Measurements from ENCODE around the gene SETD1B. TPM values are rescaled to one million over a fixed set of nuclear protein-coding genes. Genes with fewer than 3 reads are reported as not detected.

SETD1B gene
- total and polyA plus RNA-seq, 2 of the 4 experiments (the other 2 are of a cell fraction): 0.90 to 5.1 TPM

DNA sequence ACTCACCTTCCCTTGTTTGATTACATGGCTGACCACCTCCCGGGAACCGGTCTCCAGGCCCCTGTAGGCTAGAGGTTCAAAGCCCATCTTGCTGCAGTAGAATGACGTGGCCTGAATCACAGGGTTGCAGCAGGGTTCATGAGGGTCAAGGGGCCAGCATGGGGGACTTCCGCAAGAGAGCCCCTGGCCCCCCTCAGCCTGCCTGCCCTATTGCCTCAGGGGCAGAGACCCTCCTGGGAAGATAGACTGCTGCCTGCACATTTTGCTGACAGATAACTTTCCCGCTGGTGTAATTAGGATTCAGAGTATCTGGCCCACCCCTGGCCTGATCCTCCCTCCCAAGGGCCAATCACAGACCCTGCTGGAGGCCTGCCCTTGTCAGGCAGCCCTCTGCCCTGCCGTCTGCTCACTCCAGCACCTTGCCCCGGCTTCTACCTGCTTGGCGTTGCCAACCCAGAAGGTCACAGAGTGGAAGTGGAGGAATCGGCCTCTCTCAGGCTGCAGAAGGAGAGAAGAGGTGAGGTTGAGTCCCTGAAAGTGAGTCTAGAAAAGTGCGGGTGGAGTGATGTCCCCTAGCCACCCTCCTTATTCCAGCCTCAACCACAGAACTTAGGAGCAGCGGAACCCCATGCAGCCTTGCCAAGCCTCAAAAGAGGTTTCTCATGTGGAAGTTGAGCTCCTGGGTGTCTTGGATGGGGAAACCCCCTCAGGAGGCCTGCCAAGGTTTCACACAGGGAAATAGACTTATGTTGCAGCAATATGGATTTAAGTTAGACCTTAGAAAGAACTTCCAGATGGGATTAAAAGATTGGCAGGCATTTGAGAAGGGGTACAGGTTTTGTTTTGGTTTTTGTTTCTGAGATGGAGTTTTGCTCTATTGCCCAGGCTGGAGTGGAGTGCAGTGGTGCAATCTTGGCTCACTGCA, 53.8 kb downstream of the SETD1B start:
- no peak overlapping the region for H3K23ac ChIP-seq (ENCODE audit: low read depth, low read length)
- H3K18ac ChIP-seq (ENCODE audit: low read depth, low read length): no peak overlapping the region
- no peaks in the 10 kb centered on the region for H3K9me3 ChIP-seq (ENCODE audit: control insufficient read depth, insufficient read depth, low read length)
- BruUV-seq (replicated peaks): no TSS peak
- ATAC-seq (ENCODE audit: low read depth) (no peak), DNase-seq (no peak)
- no peak overlapping the region for H2BK120ac ChIP-seq (ENCODE audit: low read depth, low read length)
- intact Hi-C loops (cut with micrococcal nuclease) (no loop called here), in situ Hi-C loops (cut with MboI; ENCODE audit: low sequenced_read_pairs) (no loop called here), dilution Hi-C loops (cut with HindIII; ENCODE audit: low sequenced_read_pairs, unreplicated experiment) (no loop called here)
- no peak overlapping the region for H2BK20ac ChIP-seq (ENCODE audit: low read depth, low read length)
- H3K14ac ChIP-seq (replicated peaks; ENCODE audit: low read depth, low read length): no peak overlapping the region
- POLR2A ChIA-PET (ENCODE audit: unreplicated experiment): no interaction called here
- no peaks in the 10 kb centered on the region for H3K36me3 ChIP-seq (ENCODE audit: control insufficient read depth, insufficient read depth, low read length)
- no peak overlapping the region; the same call in 1 of the 2 replicates for H3K4ac ChIP-seq (ENCODE audit: low read depth, low read length)
- H3K56ac ChIP-seq (ENCODE audit: extremely low read depth, insufficient read depth, low read length): no peak overlapping the region
- 0 out of 2 replicates have a peak overlapping the region, but pooled peaks have one; percentile 18 for H2AK5ac ChIP-seq (ENCODE audit: low read depth, low read length)
- H3K9me1 ChIP-seq (ENCODE audit: insufficient read depth, low read length): peaks cover 14% of the 10 kb centered on the region
- H2BK15ac ChIP-seq (ENCODE audit: low read depth, low read length): no peak overlapping the region
- H3K9ac ChIP-seq (ENCODE audit: low read depth, low read length): no peak overlapping the region
- H3K27me3 ChIP-seq (ENCODE audit: control insufficient read depth, insufficient read depth, low read length): no peaks in the 10 kb centered on the region; the same call in 1 of the 2 replicates
- no peak overlapping the region for H4K8ac ChIP-seq (ENCODE audit: low read depth in 2 of 2, low read length in 2 of 2)
- no peak overlapping the region for H3K4me2 ChIP-seq (ENCODE audit: low read depth, low read length)
- peak overlapping the region; percentile 78 for H2AK9ac ChIP-seq (replicated peaks; ENCODE audit: low read depth, low read length, poor library complexity)
- H3K4me3 ChIP-seq (ENCODE audit: insufficient read depth, low read depth, low read length): no peak overlapping the region
- peaks cover 19% of the 10 kb centered on the region for H3K4me1 ChIP-seq (ENCODE audit: control insufficient read depth, insufficient read depth, low read length)
- no peak overlapping the region for H3K27ac ChIP-seq (ENCODE audit: insufficient read depth, low read length)
- peak overlapping the region; percentile 51 for H2AFZ ChIP-seq (replicated peaks; ENCODE audit: low read length, poor library complexity)
- CTCF ChIA-PET: interaction anchor here (1.4 kb wide), 1 partner anchor 15 kb away, joined by 4 read pairs; no protein-coding TSS in a partner anchor
- 50% methylated on average over 1 of the region's 11 CpGs; no CpG with 5 or more reads in 1 of the 2 experiments for WGBS, 2 experiments (ENCODE audit: extremely low coverage in 2 of 2, insufficient read length in 1 of 2)
- no peaks in the 10 kb centered on the region for H4K20me1 ChIP-seq (ENCODE audit: insufficient read depth, low read length)
- H4K91ac ChIP-seq (ENCODE audit: insufficient read depth, low read depth, low read length): 0 out of 2 replicates have a peak overlapping the region, but pooled peaks have one; percentile 15
- H4K5ac ChIP-seq (ENCODE audit: low read depth, low read length): no peak overlapping the region
- H3K79me1 ChIP-seq (ENCODE audit: low read depth in 1 of 2, low read length in 2 of 2): peaks cover 0 to 4% of the 10 kb centered on the region in 2 experiments; a peak in 1 of 4 replicates
- no peak overlapping the region for H2BK5ac ChIP-seq (ENCODE audit: low read depth, low read length, poor library complexity, severe bottlenecking)
- TF ChIP-seq BHLHE40 (IDR thresholded peaks at IDR 0.05; ENCODE audit: low read depth, low read length) (no peak), FOS (IDR thresholded peaks at IDR 0.05; ENCODE audit: low read depth, low read length) (no peak), MAFK (IDR thresholded peaks at IDR 0.05; ENCODE audit: low read depth, low read length) (no peak), MXI1 (IDR thresholded peaks at IDR 0.05; ENCODE audit: borderline replicate concordance, low read depth, low read length) (no peak), RCOR1 (IDR thresholded peaks at IDR 0.05; ENCODE audit: insufficient replicate concordance, low read length) (no peak), POLR2A (IDR thresholded peaks at IDR 0.05; ENCODE audit: low read depth, low read length) (no peak), RAD21 (IDR thresholded peaks at IDR 0.05; ENCODE audit: low read length) (no peak), CHD1 (IDR thresholded peaks at IDR 0.05; ENCODE audit: low read depth, low read length) (no peak), NFE2L2 (IDR thresholded peaks at IDR 0.05; ENCODE audit: low read depth, low read length) (no peak), CEBPB (IDR thresholded peaks at IDR 0.05; ENCODE audit: low read depth, low read length) (no peak), MAZ (IDR thresholded peaks at IDR 0.05; ENCODE audit: borderline replicate concordance, low read depth, low read length) (no peak)
- TF ChIP-seq, protein P1, sequence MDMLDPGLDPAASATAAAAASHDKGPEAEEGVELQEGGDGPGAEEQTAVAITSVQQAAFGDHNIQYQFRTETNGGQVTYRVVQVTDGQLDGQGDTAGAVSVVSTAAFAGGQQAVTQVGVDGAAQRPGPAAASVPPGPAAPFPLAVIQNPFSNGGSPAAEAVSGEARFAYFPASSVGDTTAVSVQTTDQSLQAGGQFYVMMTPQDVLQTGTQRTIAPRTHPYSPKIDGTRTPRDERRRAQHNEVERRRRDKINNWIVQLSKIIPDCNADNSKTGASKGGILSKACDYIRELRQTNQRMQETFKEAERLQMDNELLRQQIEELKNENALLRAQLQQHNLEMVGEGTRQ (IDR thresholded peaks at IDR 0.05; ENCODE audit: low read depth, low read length): no peak
- TF ChIP-seq, protein P2, sequence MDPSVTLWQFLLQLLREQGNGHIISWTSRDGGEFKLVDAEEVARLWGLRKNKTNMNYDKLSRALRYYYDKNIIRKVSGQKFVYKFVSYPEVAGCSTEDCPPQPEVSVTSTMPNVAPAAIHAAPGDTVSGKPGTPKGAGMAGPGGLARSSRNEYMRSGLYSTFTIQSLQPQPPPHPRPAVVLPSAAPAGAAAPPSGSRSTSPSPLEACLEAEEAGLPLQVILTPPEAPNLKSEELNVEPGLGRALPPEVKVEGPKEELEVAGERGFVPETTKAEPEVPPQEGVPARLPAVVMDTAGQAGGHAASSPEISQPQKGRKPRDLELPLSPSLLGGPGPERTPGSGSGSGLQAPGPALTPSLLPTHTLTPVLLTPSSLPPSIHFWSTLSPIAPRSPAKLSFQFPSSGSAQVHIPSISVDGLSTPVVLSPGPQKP (IDR thresholded peaks at IDR 0.05; ENCODE audit: borderline replicate concordance, low read depth, low read length): no peak
- TF ChIP-seq, protein P3, sequence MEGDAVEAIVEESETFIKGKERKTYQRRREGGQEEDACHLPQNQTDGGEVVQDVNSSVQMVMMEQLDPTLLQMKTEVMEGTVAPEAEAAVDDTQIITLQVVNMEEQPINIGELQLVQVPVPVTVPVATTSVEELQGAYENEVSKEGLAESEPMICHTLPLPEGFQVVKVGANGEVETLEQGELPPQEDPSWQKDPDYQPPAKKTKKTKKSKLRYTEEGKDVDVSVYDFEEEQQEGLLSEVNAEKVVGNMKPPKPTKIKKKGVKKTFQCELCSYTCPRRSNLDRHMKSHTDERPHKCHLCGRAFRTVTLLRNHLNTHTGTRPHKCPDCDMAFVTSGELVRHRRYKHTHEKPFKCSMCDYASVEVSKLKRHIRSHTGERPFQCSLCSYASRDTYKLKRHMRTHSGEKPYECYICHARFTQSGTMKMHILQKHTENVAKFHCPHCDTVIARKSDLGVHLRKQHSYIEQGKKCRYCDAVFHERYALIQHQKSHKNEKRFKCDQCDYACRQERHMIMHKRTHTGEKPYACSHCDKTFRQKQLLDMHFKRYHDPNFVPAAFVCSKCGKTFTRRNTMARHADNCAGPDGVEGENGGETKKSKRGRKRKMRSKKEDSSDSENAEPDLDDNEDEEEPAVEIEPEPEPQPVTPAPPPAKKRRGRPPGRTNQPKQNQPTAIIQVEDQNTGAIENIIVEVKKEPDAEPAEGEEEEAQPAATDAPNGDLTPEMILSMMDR (conservative IDR thresholded peaks at IDR 0.05; ENCODE audit: low read depth, low read length): no peak

All from IMR-90 (cell line).